Activated B cell treated with CpG ODN at 0.5 μM for 24 hours (primary cell): Measurements from ENCODE around the gene JMJD1C. TPM values are rescaled to one million over a fixed set of nuclear protein-coding genes. Genes with fewer than 3 reads are reported as not detected.
"Not testable (repeated sequence)": the region's sequence is repeated elsewhere in the genome, so short reads cannot be mapped to it uniquely, and the experiment has no call there.

Experiments
- ATAC-seq: fragments of 200-7000 bp; cut with Tn5 transposase; one replicate; pipeline ENCODE4 v1.10.0; 2021; ENCODE audit warnings: low read depth, mild to moderate bottlenecking, moderate library complexity
- CTCF ChIA-PET: fragments of 350-600 bp; sonication (Branson Sonifier 250); formaldehyde crosslinking; loops from one replicate; lab custom pipeline; 2021; ENCODE audit warnings: antibody characterized with exemption; lab: Charles Lee
- POLR2A ChIA-PET: fragments of 350-600 bp; sonication (Branson Sonifier 250); formaldehyde crosslinking; loops from one replicate; lab custom pipeline; 2021; ENCODE audit warnings: antibody characterized with exemption; lab: Charles Lee
- DNase-seq: peaks from one replicate; pipeline ENCODE4 v3.0.0; 2022
- H3K27ac Mint-ChIP-seq: one replicate; pipeline ENCODE4 v1.8.0; 2020; ENCODE audit warnings: mixed read lengths
- H3K27me3 Mint-ChIP-seq: one replicate; pipeline ENCODE4 v1.8.0; 2021; ENCODE audit warnings: mixed read lengths
- H3K36me3 Mint-ChIP-seq: one replicate; pipeline ENCODE4 v1.8.0; 2021; ENCODE audit warnings: low read depth, mixed read lengths
- H3K4me1 Mint-ChIP-seq: one replicate; pipeline ENCODE4 v1.8.0; 2021; ENCODE audit warnings: mixed read lengths
- H3K4me3 Mint-ChIP-seq: one replicate; pipeline ENCODE4 v1.8.0; 2020; ENCODE audit warnings: mild to moderate bottlenecking, mixed read lengths
- H3K9me3 Mint-ChIP-seq: one replicate; pipeline ENCODE4 v1.8.0; 2020; ENCODE audit warnings: mixed read lengths
- intact Hi-C: fragments of 100-400 bp; cut with micrococcal nuclease; formaldehyde crosslinking; loops from one replicate; pipeline ENCODE4 v1.15.1; 2024
- total RNA-seq: library from RNA; stranded (reverse); gene quantifications from 2 replicates; pipeline ENCODE4 v1.2.3, GENCODE V29; 2022
- TF ChIP-seq, protein P1 (sequence below): fragments of 200-600 bp; IDR thresholded peaks from one replicate; pipeline ENCODE4 v1.8.0; 2022; ENCODE audit warnings: antibody characterized with exemption, mild to moderate bottlenecking

The JMJD1C gene
- total RNA-seq, 1 donor from 2014 or later = 176 TPM

GRCh38 chr10:63240807-63241206, 225.0 kb downstream of the JMJD1C start:
- Mint-ChIP-seq H3K27me3 (no peaks in the 10 kb centered on the region), H3K36me3 (peaks cover 33% of the 10 kb centered on the region), H3K27ac (peak overlapping the region; percentile 72), H3K4me3 (no peak overlapping the region), H3K9me3 (peaks cover 5% of the 10 kb centered on the region), H3K4me1 (peaks cover 84% of the 10 kb centered on the region)
- no peak for DNase-seq
- TF ChIP-seq, protein P1, sequence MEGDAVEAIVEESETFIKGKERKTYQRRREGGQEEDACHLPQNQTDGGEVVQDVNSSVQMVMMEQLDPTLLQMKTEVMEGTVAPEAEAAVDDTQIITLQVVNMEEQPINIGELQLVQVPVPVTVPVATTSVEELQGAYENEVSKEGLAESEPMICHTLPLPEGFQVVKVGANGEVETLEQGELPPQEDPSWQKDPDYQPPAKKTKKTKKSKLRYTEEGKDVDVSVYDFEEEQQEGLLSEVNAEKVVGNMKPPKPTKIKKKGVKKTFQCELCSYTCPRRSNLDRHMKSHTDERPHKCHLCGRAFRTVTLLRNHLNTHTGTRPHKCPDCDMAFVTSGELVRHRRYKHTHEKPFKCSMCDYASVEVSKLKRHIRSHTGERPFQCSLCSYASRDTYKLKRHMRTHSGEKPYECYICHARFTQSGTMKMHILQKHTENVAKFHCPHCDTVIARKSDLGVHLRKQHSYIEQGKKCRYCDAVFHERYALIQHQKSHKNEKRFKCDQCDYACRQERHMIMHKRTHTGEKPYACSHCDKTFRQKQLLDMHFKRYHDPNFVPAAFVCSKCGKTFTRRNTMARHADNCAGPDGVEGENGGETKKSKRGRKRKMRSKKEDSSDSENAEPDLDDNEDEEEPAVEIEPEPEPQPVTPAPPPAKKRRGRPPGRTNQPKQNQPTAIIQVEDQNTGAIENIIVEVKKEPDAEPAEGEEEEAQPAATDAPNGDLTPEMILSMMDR = no peak
- ATAC-seq = no peak
- POLR2A ChIA-PET = interaction anchor here (0.6 to 2.3 kb wide), 2 partner anchors 23 to 28 kb away, joined by 9 to 14 read pairs; no protein-coding TSS in a partner anchor
- CTCF ChIA-PET = no interaction called here
- intact Hi-C loops = loop anchor here (2.0 kb wide), 1 partner anchor 20 kb away; no protein-coding TSS in a partner anchor

GRCh38 chr10:63238501-63238900, 227.3 kb downstream of the JMJD1C start:
- ATAC-seq (no peak), DNase-seq (no peak)
- Mint-ChIP-seq H3K36me3 (peaks cover 23% of the 10 kb centered on the region), H3K4me3 (no peak overlapping the region), H3K27me3 (no peaks in the 10 kb centered on the region), H3K9me3 (no peaks in the 10 kb centered on the region), H3K4me1 (peaks cover 77% of the 10 kb centered on the region), H3K27ac (peak overlapping the region; percentile 27)
- TF ChIP-seq, protein P1 = no peak
- ChIA-PET CTCF (no interaction called here), POLR2A (interaction anchor here (0.6 to 1.2 kb wide), 3 partner anchors 24 to 209 kb away, joined by 3 to 8 read pairs (median 3); no protein-coding TSS in a partner anchor)
- intact Hi-C loops = no loop called here

DNA sequence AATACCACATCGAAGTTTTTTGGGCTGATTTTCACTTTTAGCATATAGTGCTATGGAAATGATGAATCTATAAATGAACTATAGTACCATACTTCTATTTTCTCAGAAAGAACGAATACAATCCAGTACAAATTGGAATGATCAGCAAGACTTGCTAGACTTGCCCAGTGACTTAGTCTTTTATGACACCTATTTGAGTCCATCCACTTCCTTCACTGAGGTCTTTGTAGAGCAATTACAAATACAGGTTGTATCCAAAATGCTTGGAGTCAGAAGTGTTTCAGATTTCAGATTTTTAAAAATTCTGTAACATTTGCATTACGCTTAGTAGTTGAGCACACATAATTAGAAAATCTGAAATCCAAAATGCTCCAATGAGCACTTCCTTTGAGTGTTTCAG, 228.4 kb downstream of the JMJD1C start:
- peaks cover 78% of the 10 kb centered on the region for H3K4me1 Mint-ChIP-seq
- H3K36me3 Mint-ChIP-seq = peaks cover 23% of the 10 kb centered on the region
- no peak overlapping the region for H3K4me3 Mint-ChIP-seq
- ATAC-seq (no peak), DNase-seq (no peak)
- ChIA-PET CTCF (interaction anchor here (0.7 to 2.3 kb wide), 2 partner anchors 32 to 392 kb away, joined by 3 to 6 read pairs; no protein-coding TSS in a partner anchor), POLR2A (no interaction called here)
- TF ChIP-seq, protein P1 = no peak
- H3K27me3 Mint-ChIP-seq = no peaks in the 10 kb centered on the region
- intact Hi-C loops = loop anchor here (2.0 kb wide), 1 partner anchor 19 kb away; no protein-coding TSS in a partner anchor
- H3K27ac Mint-ChIP-seq = peak overlapping the region; percentile 36
- H3K9me3 Mint-ChIP-seq = no peaks in the 10 kb centered on the region

DNA sequence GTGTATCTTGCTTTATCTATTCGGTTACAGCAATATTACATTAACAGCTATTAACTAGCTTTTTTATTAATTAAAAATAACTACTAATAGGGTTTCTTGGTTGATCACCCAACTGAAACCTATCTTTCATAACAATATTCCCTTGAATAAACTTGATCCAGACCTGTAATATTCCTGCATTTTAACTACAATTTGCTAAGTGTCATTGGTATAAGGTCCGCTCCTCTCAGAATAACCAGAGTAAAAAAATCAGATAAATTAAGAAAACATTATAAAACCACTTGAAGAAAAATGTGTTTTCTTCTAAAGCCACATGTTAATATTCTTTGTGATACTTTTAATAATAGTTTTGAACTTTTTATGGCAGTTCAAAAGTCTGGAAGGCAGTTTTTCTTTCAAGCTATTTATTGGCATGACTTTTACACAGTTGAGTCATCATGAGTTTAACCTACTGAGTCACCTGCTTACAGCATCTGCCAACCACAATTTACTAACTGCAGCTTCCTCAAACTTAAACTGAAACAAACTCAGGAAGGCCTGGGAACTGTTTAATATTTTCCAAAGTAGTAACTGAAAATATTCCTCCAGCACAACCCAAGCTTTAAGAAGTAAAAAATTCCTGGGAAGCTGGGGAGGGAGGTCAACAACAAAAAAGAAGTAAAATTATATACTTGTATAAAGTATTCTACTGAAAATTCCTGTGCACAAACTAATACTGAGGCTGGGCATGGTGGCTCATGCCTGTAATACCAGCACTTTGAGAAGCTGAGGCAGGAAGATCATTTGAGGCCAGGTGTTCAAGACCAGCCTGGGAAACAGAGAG, 229.5 kb downstream of the JMJD1C start:
- Mint-ChIP-seq H3K9me3 (no peaks in the 10 kb centered on the region), H3K4me1 (peaks cover 74% of the 10 kb centered on the region), H3K27me3 (no peaks in the 10 kb centered on the region), H3K4me3 (no peak overlapping the region), H3K27ac (peak overlapping the region; percentile 69), H3K36me3 (peaks cover 27% of the 10 kb centered on the region)
- TF ChIP-seq, protein P1 = no peak
- ChIA-PET POLR2A (interaction anchor here (0.6 to 2.4 kb wide), 7 partner anchors 8 to 32 kb away, joined by 3 to 28 read pairs (median 5); no protein-coding TSS in a partner anchor), CTCF (interaction anchor here (2.3 kb wide), 1 partner anchor 33 kb away, joined by 6 read pairs; no protein-coding TSS in a partner anchor)
- intact Hi-C loops = loop anchor here (1.0 to 2.0 kb wide), 3 partner anchors 8 to 33 kb away; no protein-coding TSS in a partner anchor
- no peak for DNase-seq
- peak; percentile 88 for ATAC-seq

- H3K27ac Mint-ChIP-seq, H3K27me3 Mint-ChIP-seq, H3K4me3 Mint-ChIP-seq, ATAC-seq, H3K9me3 Mint-ChIP-seq, intact Hi-C loops, DNase-seq: not testable (repeated sequence)
- H3K36me3 Mint-ChIP-seq = peaks cover 25% of the 10 kb centered on the region
- ChIA-PET POLR2A (interaction anchor here (1.0 to 2.4 kb wide), 3 partner anchors 19 to 395 kb away, joined by 3 to 28 read pairs (median 10); no protein-coding TSS in a partner anchor), CTCF (interaction anchor here (2.3 kb wide), 1 partner anchor 34 kb away, joined by 6 read pairs; no protein-coding TSS in a partner anchor)
- peaks cover 70% of the 10 kb centered on the region for H3K4me1 Mint-ChIP-seq
These were observed 230.6 kb downstream of the JMJD1C start for GRCh38 chr10:63235136-63235535.
